Breast epithelium (tissue), 4 donors: ENCODE measurements around the gene BRD8. TPM values are rescaled to one million over a fixed set of nuclear protein-coding genes. Genes with fewer than 3 reads are reported as not detected.

ENCODE experiments used
- DNase-seq, 2 donors: peaks; one replicate each; pipeline ENCODE4 v3.0.0-alpha.2; 2019; ENCODE audit warnings: low spot score in 2 of 2
- H3K27ac ChIP-seq, 2 donors: fragments of 200-600 bp; sonication (generic) in 1 of 2; one replicate each; pipeline ENCODE4 v1.5.1; 2016 to 2019; ENCODE audit warnings: mild to moderate bottlenecking in 1 of 2
- H3K27me3 ChIP-seq, 2 donors: fragments of 200-600 bp; sonication (generic) in 1 of 2; one replicate each; pipeline versions ENCODE4 v1.5.1 to v1.6.0; 2017 to 2019; ENCODE audit warnings: control low read depth in 1 of 2, mild to moderate bottlenecking in 1 of 2
- H3K36me3 ChIP-seq: fragments of 200-600 bp; one replicate; pipeline ENCODE4 v1.5.1; 2019
- H3K4me1 ChIP-seq, 2 donors: fragments of 200-600 bp; sonication (generic); one replicate each; pipeline ENCODE4 v1.5.1; 2016 to 2019; ENCODE audit warnings: control low read depth in 1 of 2
- H3K4me3 ChIP-seq, 3 donors: fragments of 200-600 bp; sonication (generic); 1 replicate in 2 of 3; 2 replicates in 1 of 3; pipeline ENCODE4 v1.5.1; 2016 to 2019; ENCODE audit warnings: mild to moderate bottlenecking in 3 of 3, moderate library complexity in 2 of 3
- H3K9me3 ChIP-seq, 2 donors: fragments of 200-600 bp; sonication (generic) in 1 of 2; one replicate each; pipeline ENCODE4 v1.5.1; 2016 to 2019; ENCODE audit warnings: control low read depth in 1 of 2
- CTCF ChIP-seq, 3 donors: fragments of 450-650 bp; IDR thresholded peaks; one replicate each; pipeline ENCODE4 v1.5.1; 2016 to 2017; ENCODE audit warnings: antibody characterized with exemption in 3 of 3, mild to moderate bottlenecking in 3 of 3, moderate library complexity in 3 of 3
- POLR2A ChIP-seq: fragments of 450-650 bp; IDR thresholded peaks from one replicate; pipeline ENCODE4 v1.6.1; 2016; ENCODE audit warnings: antibody characterized with exemption, mild to moderate bottlenecking, moderate library complexity
- POLR2AphosphoS5 ChIP-seq, 3 donors: sonication (generic); formaldehyde crosslinking; IDR thresholded peaks; one replicate each; pipeline ENCODE4 v1.6.1; 2017; ENCODE audit warnings: antibody characterized with exemption in 3 of 3
- intact Hi-C: fragments of 100-400 bp; cut with DNase I; formaldehyde crosslinking; loops from one replicate; pipeline ENCODE4 v1.15.1; 2023; ENCODE audit warnings: low total_unique reads
- total RNA-seq, 3 donors: library from RNA; depleted of rRNA; stranded (reverse); fragments of >200 nt; gene quantifications; one replicate each; pipeline ENCODE4 v1.1.0, GENCODE V29; 2016

Gene BRD8
- total RNA-seq, 3 donors from 2014 or later, result 28.6 to 90.4 (median 69.5) TPM

DNA sequence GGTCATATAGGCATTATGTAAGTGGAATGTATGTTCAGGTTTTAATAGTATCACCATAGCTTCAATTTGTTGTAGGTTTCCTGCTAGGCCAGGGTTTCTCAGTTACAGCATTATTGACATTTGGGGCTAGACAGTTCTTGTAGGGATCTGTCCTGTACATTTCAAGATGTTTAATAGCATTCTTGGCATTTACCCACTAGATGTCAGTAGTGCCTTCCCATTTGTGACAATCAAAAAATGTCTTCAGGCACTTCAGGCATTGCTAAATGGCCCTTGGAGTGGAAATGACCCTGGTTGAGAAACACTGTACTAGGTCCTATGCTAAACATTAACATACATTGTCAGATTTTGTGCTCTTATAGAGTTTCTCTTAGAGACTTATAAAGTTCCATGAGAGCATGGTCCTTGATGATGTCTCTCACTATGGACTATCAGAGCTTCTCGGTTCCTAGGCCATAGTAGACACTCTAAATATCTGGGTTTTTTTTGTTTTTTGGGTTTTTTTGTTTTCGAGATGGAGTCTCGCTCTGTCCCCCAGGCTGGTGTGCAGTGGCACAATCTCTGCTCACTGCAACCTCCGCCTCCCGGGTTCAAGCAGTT lies 1.9 kb upstream of the BRD8 start:
- no peaks in the 10 kb centered on the region for H3K27me3 ChIP-seq
- H3K36me3 ChIP-seq, result no peaks in the 10 kb centered on the region
- intact Hi-C loops, result no loop called here
- no peak overlapping the region for H3K4me3 ChIP-seq
- DNase-seq, result no peak
- H3K27ac ChIP-seq, result no peak overlapping the region
- TF ChIP-seq POLR2A, result no peak
- TF ChIP-seq CTCF (IDR thresholded peaks at IDR 0.05), result no peak
- TF ChIP-seq POLR2AphosphoS5 (IDR thresholded peaks at IDR 0.05), result no peak
- H3K9me3 ChIP-seq, result no peaks in the 10 kb centered on the region
- H3K4me1 ChIP-seq, result peaks cover 0 to 12% of the 10 kb centered on the region in 2 donors

GRCh38 chr5:138179277-138179857 lies 937 bp upstream of the BRD8 start:
- TF ChIP-seq POLR2AphosphoS5 (IDR thresholded peaks at IDR 0.05), result no peak
- no peak for TF ChIP-seq CTCF (IDR thresholded peaks at IDR 0.05)
- no peak for TF ChIP-seq POLR2A
- peaks cover 0 to 12% of the 10 kb centered on the region in 2 donors for H3K4me1 ChIP-seq
- no peaks in the 10 kb centered on the region for H3K27me3 ChIP-seq
- H3K4me3 ChIP-seq, result peak overlapping the region; percentile 70 to 81 (median 77)
- no peaks in the 10 kb centered on the region for H3K36me3 ChIP-seq
- DNase-seq, result no peak
- no peak overlapping the region for H3K27ac ChIP-seq
- intact Hi-C loops, result no loop called here
- H3K9me3 ChIP-seq, result no peaks in the 10 kb centered on the region

- H3K4me3 ChIP-seq, result peak overlapping the region; percentile 70 to 81 (median 77)
- TF ChIP-seq POLR2AphosphoS5 (IDR thresholded peaks at IDR 0.05) (no peak), POLR2A (no peak), CTCF (IDR thresholded peaks at IDR 0.05) (no peak)
- no peaks in the 10 kb centered on the region for H3K27me3 ChIP-seq
- peak overlapping the region; percentile 86 to 88 for H3K27ac ChIP-seq
- no peaks in the 10 kb centered on the region for H3K9me3 ChIP-seq
- intact Hi-C loops, result no loop called here
- DNase-seq, result no peak
- H3K4me1 ChIP-seq, result peaks cover 0 to 12% of the 10 kb centered on the region in 2 donors
- H3K36me3 ChIP-seq, result no peaks in the 10 kb centered on the region
Measured at GRCh38 chr5:138177941-138178515, 402 bp downstream of the BRD8 start.

DNA sequence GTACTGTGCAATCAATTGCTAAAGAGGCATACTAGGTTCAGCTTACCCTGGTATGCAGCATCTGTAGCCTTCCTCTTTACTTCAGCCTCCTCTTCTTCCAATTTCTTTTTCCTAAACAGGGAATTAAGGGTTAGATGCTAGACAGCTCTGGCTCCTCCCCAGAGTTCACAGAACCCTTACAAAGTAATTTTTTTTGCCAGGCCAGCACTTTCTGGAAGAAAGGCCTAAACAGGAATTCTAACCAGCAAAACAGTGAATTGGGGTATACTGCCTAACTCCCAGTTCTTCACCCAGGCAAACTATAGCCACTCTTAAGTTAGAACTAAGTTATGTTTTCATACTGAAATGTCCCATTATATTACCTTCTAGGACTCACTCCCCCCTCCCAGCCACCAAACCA lies 8.1 kb downstream of the BRD8 start:
- TF ChIP-seq POLR2A (no peak), CTCF (IDR thresholded peaks at IDR 0.05) (no peak), POLR2AphosphoS5 (IDR thresholded peaks at IDR 0.05) (no peak)
- no peak overlapping the region for H3K4me3 ChIP-seq
- no peak for DNase-seq
- no peak overlapping the region for H3K27ac ChIP-seq
- no peaks in the 10 kb centered on the region for H3K4me1 ChIP-seq
- no peaks in the 10 kb centered on the region for H3K9me3 ChIP-seq
- intact Hi-C loops, result no loop called here
- no peaks in the 10 kb centered on the region for H3K27me3 ChIP-seq
- peaks cover 17% of the 10 kb centered on the region for H3K36me3 ChIP-seq

DNA sequence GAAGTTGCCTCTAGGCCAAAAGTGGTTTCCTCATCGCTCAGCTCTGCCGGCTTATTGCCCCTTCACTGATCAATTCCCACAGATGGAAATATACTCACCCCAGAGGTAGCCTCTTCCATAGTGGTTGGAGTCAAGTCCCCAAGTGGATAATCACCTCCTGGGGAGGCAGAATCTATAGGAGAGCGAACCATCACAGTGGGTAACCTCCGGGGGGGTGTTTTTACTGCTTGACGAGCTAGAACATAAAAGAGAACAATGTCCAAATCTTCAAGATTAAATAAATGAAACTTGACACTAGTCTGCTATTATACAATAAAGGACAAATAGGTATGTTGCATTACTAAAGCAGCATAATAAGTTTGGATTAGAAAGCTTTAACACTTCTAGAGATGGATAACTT lies 9.3 kb downstream of the BRD8 start:
- DNase-seq, result no peak
- no peaks in the 10 kb centered on the region for H3K9me3 ChIP-seq
- TF ChIP-seq CTCF (IDR thresholded peaks at IDR 0.05) (no peak), POLR2AphosphoS5 (IDR thresholded peaks at IDR 0.05) (no peak), POLR2A (no peak)
- H3K36me3 ChIP-seq, result peaks cover 28% of the 10 kb centered on the region
- H3K4me3 ChIP-seq, result no peak overlapping the region
- no peaks in the 10 kb centered on the region for H3K4me1 ChIP-seq
- intact Hi-C loops, result no loop called here
- H3K27me3 ChIP-seq, result no peaks in the 10 kb centered on the region
- H3K27ac ChIP-seq, result no peak overlapping the region
